Mesenchymal stem cell (in vitro differentiated cells and primary cell): Measurements from ENCODE around the gene FSTL4.

ENCODE experiments used
- DNase-seq: peaks from one replicate; pipeline ENCODE4 v3.0.0-alpha.2; 2013
- H2AFZ ChIP-seq: one replicate; pipeline ENCODE4 v1.6.1; 2013; ENCODE audit warnings: low read depth, mild to moderate bottlenecking, control low read depth, inconsistent platforms, low read length, moderate library complexity
- H2AK5ac ChIP-seq: 2 replicates; pipeline ENCODE4 v1.6.1; 2013; ENCODE audit warnings: low read length, moderate library complexity, mild to moderate bottlenecking, inconsistent platforms; ENCODE audit not compliant: severe bottlenecking
- H2BK120ac ChIP-seq: one replicate; pipeline ENCODE4 v1.6.1; 2013; ENCODE audit warnings: low read depth, mild to moderate bottlenecking, inconsistent platforms, low read length, moderate library complexity
- H2BK12ac ChIP-seq, 2 experiments: one replicate each; pipeline ENCODE4 v1.6.1; 2013; ENCODE audit warnings: inconsistent platforms in 2 of 2, low read length in 2 of 2, mild to moderate bottlenecking in 2 of 2, moderate library complexity in 2 of 2, control low read depth in 1 of 2
- H2BK15ac ChIP-seq: one replicate; pipeline ENCODE4 v1.6.1; 2013; ENCODE audit warnings: mild to moderate bottlenecking, low read depth, inconsistent platforms; ENCODE audit not compliant: poor library complexity, severe bottlenecking
- H2BK5ac ChIP-seq: 2 replicates; pipeline ENCODE4 v1.6.1; 2013; ENCODE audit warnings: low read depth, mild to moderate bottlenecking, low read length, control low read depth, inconsistent platforms; ENCODE audit not compliant: poor library complexity, severe bottlenecking
- H3K14ac ChIP-seq, 2 experiments: one replicate each; pipeline ENCODE4 v1.6.1; 2013; ENCODE audit warnings: inconsistent platforms in 2 of 2, low read length in 2 of 2, control low read depth in 1 of 2, mild to moderate bottlenecking in 1 of 2, moderate library complexity in 1 of 2
- H3K18ac ChIP-seq, 2 experiments: one replicate each; pipeline ENCODE4 v1.6.1; 2013; ENCODE audit warnings: inconsistent platforms in 2 of 2, low read length in 2 of 2, control low read depth in 1 of 2, low read depth in 1 of 2, mild to moderate bottlenecking in 1 of 2
- H3K23ac ChIP-seq, 2 experiments: one replicate each; pipeline ENCODE4 v1.6.1; 2013; ENCODE audit warnings: inconsistent platforms in 2 of 2, low read length in 2 of 2, mild to moderate bottlenecking in 2 of 2, moderate library complexity in 2 of 2, control low read depth in 1 of 2
- H3K27ac ChIP-seq: 2 replicates; pipeline ENCODE4 v1.5.1; 2013; ENCODE audit warnings: mild to moderate bottlenecking, moderate library complexity, low read length, control low read depth, inconsistent platforms; ENCODE audit not compliant: poor library complexity, severe bottlenecking
- H3K27me3 ChIP-seq, 2 experiments: 2 replicates each; pipeline versions ENCODE4 v1.6.1 to v1.7.0; 2013; ENCODE audit warnings: low read length in 2 of 2, mild to moderate bottlenecking in 2 of 2, moderate library complexity in 2 of 2, control low read depth in 1 of 2, inconsistent platforms in 1 of 2; ENCODE audit not compliant: control insufficient read depth in 1 of 2, insufficient read depth in 1 of 2
- H3K36me3 ChIP-seq, 2 experiments: 2 replicates each; pipeline versions ENCODE4 v1.6.1 to v1.7.0; 2013; ENCODE audit warnings: low read length in 2 of 2, control low read depth in 1 of 2, inconsistent platforms in 1 of 2, low read depth in 1 of 2, mild to moderate bottlenecking in 1 of 2; ENCODE audit not compliant: insufficient read depth in 2 of 2, control insufficient read depth in 1 of 2
- H3K4ac ChIP-seq, 2 experiments: one replicate each; pipeline ENCODE4 v1.6.1; 2013; ENCODE audit warnings: inconsistent platforms in 2 of 2, low read length in 2 of 2, mild to moderate bottlenecking in 2 of 2, moderate library complexity in 2 of 2, control low read depth in 1 of 2, low read depth in 1 of 2
- H3K4me1 ChIP-seq: 2 replicates; pipeline ENCODE4 v1.6.1; 2013; ENCODE audit warnings: low read depth, low read length, control low read depth; ENCODE audit not compliant: control insufficient read depth, insufficient read depth
- H3K4me2 ChIP-seq: 2 replicates; pipeline ENCODE4 v1.6.1; 2013; ENCODE audit warnings: low read length, mild to moderate bottlenecking, inconsistent platforms; ENCODE audit not compliant: poor library complexity, severe bottlenecking
- H3K4me3 ChIP-seq, 2 experiments: 2 replicates each; pipeline versions ENCODE4 v1.5.1 to v1.7.0; 2013; ENCODE audit warnings: low read length in 2 of 2, mild to moderate bottlenecking in 2 of 2, control low read depth in 1 of 2, low read depth in 1 of 2; ENCODE audit not compliant: insufficient read depth in 1 of 2
- H3K79me1 ChIP-seq: replicated peaks from 2 replicates; pipeline ENCODE4 v1.6.1; 2013; ENCODE audit warnings: mild to moderate bottlenecking, control low read depth, low read length, inconsistent platforms; ENCODE audit not compliant: poor library complexity, severe bottlenecking
- H3K9ac ChIP-seq: 2 replicates; pipeline ENCODE4 v1.7.0; 2013; ENCODE audit warnings: mild to moderate bottlenecking, low read length, moderate library complexity
- H3K9me3 ChIP-seq: 2 replicates; pipeline ENCODE4 v1.7.0; 2013; ENCODE audit warnings: mild to moderate bottlenecking, low read length; ENCODE audit not compliant: control insufficient read depth
- H4K8ac ChIP-seq: one replicate; pipeline ENCODE4 v1.6.1; 2013; ENCODE audit warnings: inconsistent platforms, mild to moderate bottlenecking, low read length, moderate library complexity
- H4K91ac ChIP-seq: one replicate; pipeline ENCODE4 v1.6.1; 2013; ENCODE audit warnings: mild to moderate bottlenecking, low read length, inconsistent platforms
- WGBS: methylation state at CpG from one replicate; pipeline ENCODE4 v1.1.7; 2013; ENCODE audit warnings: mixed read lengths; 5-methylcytosine and 5-hydroxymethylcytosine counted together

FSTL4 gene

DNA sequence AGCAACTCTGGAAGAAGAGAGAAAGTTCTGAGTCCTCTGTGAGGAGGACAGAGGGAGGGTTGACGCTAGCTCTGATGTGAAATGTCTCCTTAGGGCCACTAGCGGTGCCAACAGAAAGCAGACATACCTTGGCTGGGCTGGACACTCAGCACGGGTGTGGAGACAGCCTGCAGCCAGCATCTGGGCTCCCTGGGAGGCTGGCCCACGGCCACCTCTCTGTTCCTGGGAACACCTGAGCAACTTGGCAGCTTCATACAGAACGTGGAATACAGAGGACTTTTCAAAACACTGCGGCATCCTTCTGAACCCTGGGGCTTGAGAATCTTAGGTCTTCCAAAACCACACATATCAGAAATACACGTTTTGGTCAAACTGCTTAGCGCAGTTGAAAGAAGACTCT lies 269.1 kb downstream of the FSTL4 start:
- Histone ChIP-seq H3K23ac (no peak overlapping the region), H3K9me3 (no peaks in the 10 kb centered on the region), H2BK15ac (no peak overlapping the region), H3K27me3 (peaks cover 16 to 40% of the 10 kb centered on the region in 2 experiments), H3K9ac (no peak overlapping the region), H2BK120ac (no peak overlapping the region), H3K4me2 (no peak overlapping the region), H3K14ac (no peak overlapping the region), H2AFZ (no peak overlapping the region), H3K4me1 (peaks cover 2% of the 10 kb centered on the region), H2BK5ac (no peak overlapping the region), H3K27ac (no peak overlapping the region), H3K4me3 (no peak overlapping the region), H3K4ac (no peak overlapping the region), H3K36me3 (no peaks in the 10 kb centered on the region), H3K18ac (no peak overlapping the region), H2AK5ac (no peak overlapping the region), H4K91ac (no peak overlapping the region), H3K79me1 (no peaks in the 10 kb centered on the region), H2BK12ac (no peak overlapping the region), H4K8ac (no peak overlapping the region)
- no peak for DNase-seq
- WGBS: 74% methylated on average over 8 of the region's 8 CpGs

DNA sequence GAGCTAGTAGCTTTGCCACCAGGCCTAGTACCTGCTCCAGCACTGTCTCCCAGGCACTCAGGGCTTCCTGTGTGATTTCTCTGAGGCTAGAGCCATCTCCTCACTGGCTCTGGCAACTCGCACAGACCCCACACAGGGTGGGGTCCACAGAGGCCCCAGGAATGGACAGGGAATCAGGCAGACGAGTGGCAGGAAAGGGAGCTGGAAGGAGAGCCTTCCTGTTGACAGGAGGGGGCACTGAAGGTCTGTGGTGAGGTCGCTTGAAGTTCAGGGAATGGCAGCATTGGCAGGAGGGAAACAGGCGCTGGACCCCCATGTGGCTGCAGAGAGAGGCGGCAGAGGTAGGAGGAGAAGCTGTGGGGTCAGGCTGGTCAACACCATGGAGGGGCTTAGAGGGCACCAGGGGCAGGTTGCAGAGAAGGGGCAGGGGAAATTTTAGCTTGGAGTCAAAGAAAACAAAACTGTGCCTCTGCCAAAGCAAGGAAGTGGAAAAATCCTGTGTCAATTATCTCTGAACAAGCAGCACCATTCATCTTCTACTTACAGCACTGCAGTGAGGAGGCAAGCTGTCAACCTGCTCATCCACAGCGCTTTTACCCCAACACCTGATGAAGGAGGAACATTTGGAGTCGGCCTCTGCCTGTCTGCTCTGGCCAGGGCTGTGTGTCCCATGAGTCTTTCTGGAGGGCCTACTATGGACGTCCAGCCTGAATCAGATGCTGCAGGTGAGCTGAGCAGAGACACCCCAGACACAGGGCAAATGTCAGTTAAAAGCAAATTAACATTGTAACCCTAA lies 270.2 kb downstream of the FSTL4 start:
- H3K14ac ChIP-seq: no peak overlapping the region
- H2AK5ac ChIP-seq: no peak overlapping the region
- H3K36me3 ChIP-seq: no peaks in the 10 kb centered on the region
- H3K4me3 ChIP-seq: no peak overlapping the region
- no peak overlapping the region for H2BK5ac ChIP-seq
- H3K23ac ChIP-seq: no peak overlapping the region
- peaks cover 13 to 40% of the 10 kb centered on the region in 2 experiments for H3K27me3 ChIP-seq
- no peak overlapping the region for H2AFZ ChIP-seq
- no peak overlapping the region for H4K91ac ChIP-seq
- no peak overlapping the region for H3K4ac ChIP-seq
- no peaks in the 10 kb centered on the region for H3K9me3 ChIP-seq
- no peak overlapping the region for H3K4me2 ChIP-seq
- H2BK15ac ChIP-seq: no peak overlapping the region
- H2BK12ac ChIP-seq: no peak overlapping the region
- H3K9ac ChIP-seq: no peak overlapping the region
- 66% methylated on average over 8 of the region's 8 CpGs for WGBS
- H2BK120ac ChIP-seq: no peak overlapping the region
- peaks cover 2% of the 10 kb centered on the region for H3K4me1 ChIP-seq
- DNase-seq: no peak
- no peaks in the 10 kb centered on the region for H3K79me1 ChIP-seq
- H3K18ac ChIP-seq: no peak overlapping the region
- no peak overlapping the region for H4K8ac ChIP-seq
- H3K27ac ChIP-seq: no peak overlapping the region

DNA sequence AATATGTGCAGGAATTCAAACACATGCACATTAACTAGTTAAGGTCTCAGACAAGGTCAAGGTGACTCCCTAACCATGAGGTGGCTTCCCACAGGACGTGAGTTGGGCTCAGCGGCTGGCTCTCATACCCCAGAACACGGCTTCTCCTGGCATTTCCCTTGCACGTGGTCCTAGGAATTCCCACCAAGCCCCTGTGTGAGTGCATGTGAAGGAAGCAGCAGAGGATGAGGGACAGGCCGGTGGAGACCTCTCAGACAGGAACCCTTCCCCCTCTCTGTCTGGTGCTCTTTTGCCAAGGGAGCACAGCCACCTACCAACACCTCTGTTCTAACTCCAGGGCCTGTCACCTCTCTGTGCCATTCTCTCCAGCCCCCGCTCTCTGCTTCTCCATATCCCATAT lies 271.0 kb downstream of the FSTL4 start:
- Histone ChIP-seq H3K14ac (no peak overlapping the region), H4K8ac (no peak overlapping the region), H3K79me1 (no peaks in the 10 kb centered on the region), H3K4me2 (no peak overlapping the region), H2BK120ac (no peak overlapping the region), H3K9ac (no peak overlapping the region), H3K4me1 (peaks cover 2% of the 10 kb centered on the region), H2AFZ (no peak overlapping the region), H3K18ac (no peak overlapping the region), H3K27me3 (peaks cover 13 to 42% of the 10 kb centered on the region in 2 experiments), H2BK12ac (no peak overlapping the region), H2AK5ac (no peak overlapping the region), H2BK15ac (no peak overlapping the region), H3K4me3 (no peak overlapping the region), H3K36me3 (no peaks in the 10 kb centered on the region), H2BK5ac (no peak overlapping the region), H3K9me3 (no peaks in the 10 kb centered on the region), H4K91ac (no peak overlapping the region), H3K27ac (no peak overlapping the region), H3K23ac (no peak overlapping the region), H3K4ac (no peak overlapping the region)
- no peak for DNase-seq
- WGBS: 66% methylated on average over 6 of the region's 6 CpGs

DNA sequence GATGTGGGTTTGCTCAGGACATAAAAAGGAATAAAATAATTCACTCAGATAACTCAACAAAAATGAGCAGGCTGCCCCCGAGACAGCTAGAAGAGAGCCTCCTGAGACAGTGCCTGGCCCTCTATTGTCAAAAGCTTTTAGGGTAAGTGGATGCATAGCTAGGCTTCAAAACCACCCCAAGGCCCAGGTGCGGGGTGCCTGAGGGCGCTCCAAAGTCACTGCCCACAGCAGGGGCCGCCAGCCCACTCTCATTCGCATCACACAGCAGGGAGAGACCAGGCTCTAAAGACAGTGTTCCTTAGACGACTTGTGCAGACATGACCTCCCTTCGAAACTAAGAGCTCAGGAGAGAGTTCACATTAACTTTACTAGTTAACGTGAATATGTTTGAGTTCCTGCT lies 271.5 kb downstream of the FSTL4 start:
- no peak overlapping the region for H3K14ac ChIP-seq
- peaks cover 13 to 47% of the 10 kb centered on the region in 2 experiments for H3K27me3 ChIP-seq
- H2AK5ac ChIP-seq: no peak overlapping the region
- H2AFZ ChIP-seq: no peak overlapping the region
- H4K8ac ChIP-seq: no peak overlapping the region
- H3K4ac ChIP-seq: no peak overlapping the region
- no peak overlapping the region for H3K23ac ChIP-seq
- 63% methylated on average over 6 of the region's 8 CpGs for WGBS
- no peak overlapping the region for H3K4me2 ChIP-seq
- no peaks in the 10 kb centered on the region for H3K36me3 ChIP-seq
- DNase-seq: no peak
- H3K4me3 ChIP-seq: no peak overlapping the region
- no peaks in the 10 kb centered on the region for H3K9me3 ChIP-seq
- no peak overlapping the region for H3K18ac ChIP-seq
- H3K9ac ChIP-seq: no peak overlapping the region
- H3K79me1 ChIP-seq: no peaks in the 10 kb centered on the region
- no peak overlapping the region for H2BK12ac ChIP-seq
- H3K4me1 ChIP-seq: peaks cover 2% of the 10 kb centered on the region
- H4K91ac ChIP-seq: no peak overlapping the region
- no peak overlapping the region for H2BK120ac ChIP-seq
- no peak overlapping the region for H2BK15ac ChIP-seq
- no peak overlapping the region for H2BK5ac ChIP-seq
- no peak overlapping the region for H3K27ac ChIP-seq
